ENCODE results near the gene TMEM267.

The TMEM267 gene

GRCh38 chr5:43483298-43484105 lies at the start of gene TMEM267:
TMEM267 (minus strand) TSS chr5:43483865; CDS start chr5:43453969, 29,896 bp downstream.
- H3K79me2 ChIP-seq (ENCODE audit: insufficient read depth, low read length): peaks cover 42% of the 10 kb centered on the region
- H3K4me3 ChIP-seq (ENCODE audit: low read depth in 1 of 2, low read length in 2 of 2): peak within 1 kb of the TSS; percentile 30 to 71
- peak within 1 kb of the TSS; percentile 71 for H3K4me2 ChIP-seq (ENCODE audit: insufficient read depth, low read length)
- peaks cover 37% of the 10 kb centered on the region for H3K4me1 ChIP-seq (ENCODE audit: insufficient read depth, low read length)
- peak; percentile 90 for DNase-seq
- H3K36me3 ChIP-seq (ENCODE audit: insufficient read depth, low read length): peaks cover 13% of the 10 kb centered on the region; the same call in 1 of the 2 replicates
- peak within 1 kb of the TSS; percentile 85 for H2AFZ ChIP-seq (ENCODE audit: low read depth, low read length)
- peak within 1 kb of the TSS; percentile 92 for H3K27ac ChIP-seq (ENCODE audit: low read length)
- no peaks in the 10 kb centered on the region for H4K20me1 ChIP-seq (ENCODE audit: insufficient read depth, low read length)
- H3K27me3 ChIP-seq (ENCODE audit: insufficient read depth, low read length, poor library complexity): no peaks in the 10 kb centered on the region
- H3K9ac ChIP-seq (ENCODE audit: low read depth, low read length): peak within 1 kb of the TSS; percentile 80
- no peaks in the 10 kb centered on the region for H3K9me3 ChIP-seq (ENCODE audit: insufficient read depth, low read length, severe bottlenecking)
- TF ChIP-seq CTCF (IDR thresholded peaks at IDR 0.05; ENCODE audit: borderline replicate concordance, extremely low read depth, low read length, poor library complexity, severe bottlenecking) (no peak), EZH2 (IDR thresholded peaks at IDR 0.05; ENCODE audit: borderline replicate concordance, low read depth, low read length, severe bottlenecking) (no peak)
- peak; percentile 84 for ATAC-seq (ENCODE audit: insufficient read depth, low read depth)

- H2AFZ ChIP-seq (ENCODE audit: low read depth, low read length): no peak overlapping the region
- H3K36me3 ChIP-seq (ENCODE audit: insufficient read depth, low read length): peaks cover 87% of the 10 kb centered on the region
- no peak for DNase-seq
- H3K9ac ChIP-seq (ENCODE audit: low read depth, low read length): no peak overlapping the region
- TF ChIP-seq CTCF (IDR thresholded peaks at IDR 0.05; ENCODE audit: borderline replicate concordance, extremely low read depth, low read length, poor library complexity, severe bottlenecking) (no peak), EZH2 (IDR thresholded peaks at IDR 0.05; ENCODE audit: borderline replicate concordance, low read depth, low read length, severe bottlenecking) (no peak)
- no peak overlapping the region for H3K27ac ChIP-seq (ENCODE audit: low read length)
- no peak overlapping the region for H3K4me2 ChIP-seq (ENCODE audit: insufficient read depth, low read length)
- H3K4me1 ChIP-seq (ENCODE audit: insufficient read depth, low read length): no peaks in the 10 kb centered on the region
- peaks cover 3% of the 10 kb centered on the region; the same call in 1 of the 2 replicates for H3K79me2 ChIP-seq (ENCODE audit: insufficient read depth, low read length)
- H3K27me3 ChIP-seq (ENCODE audit: insufficient read depth, low read length, poor library complexity): no peaks in the 10 kb centered on the region
- ATAC-seq (ENCODE audit: insufficient read depth, low read depth): no peak
- no peaks in the 10 kb centered on the region for H3K9me3 ChIP-seq (ENCODE audit: insufficient read depth, low read length, severe bottlenecking)
- no peaks in the 10 kb centered on the region for H4K20me1 ChIP-seq (ENCODE audit: insufficient read depth, low read length)
- H3K4me3 ChIP-seq (ENCODE audit: low read depth in 1 of 2, low read length in 2 of 2): no peak overlapping the region
Observed at GRCh38 chr5:43530648-43531047, 47.0 kb upstream of the TMEM267 start.

- TF ChIP-seq CTCF (IDR thresholded peaks at IDR 0.05; ENCODE audit: borderline replicate concordance, extremely low read depth, low read length, poor library complexity, severe bottlenecking) (no peak), EZH2 (IDR thresholded peaks at IDR 0.05; ENCODE audit: borderline replicate concordance, low read depth, low read length, severe bottlenecking) (no peak)
- Histone ChIP-seq H3K36me3 (ENCODE audit: insufficient read depth, low read length) (peaks cover 44% of the 10 kb centered on the region), H3K4me1 (ENCODE audit: insufficient read depth, low read length) (no peaks in the 10 kb centered on the region), H3K27ac (ENCODE audit: low read length) (no peak overlapping the region), H3K9ac (ENCODE audit: low read depth, low read length) (no peak overlapping the region), H3K9me3 (ENCODE audit: insufficient read depth, low read length, severe bottlenecking) (no peaks in the 10 kb centered on the region), H4K20me1 (ENCODE audit: insufficient read depth, low read length) (no peaks in the 10 kb centered on the region), H2AFZ (ENCODE audit: low read depth, low read length) (no peak overlapping the region), H3K4me2 (ENCODE audit: insufficient read depth, low read length) (no peak overlapping the region), H3K79me2 (ENCODE audit: insufficient read depth, low read length) (no peaks in the 10 kb centered on the region), H3K27me3 (ENCODE audit: insufficient read depth, low read length, poor library complexity) (no peaks in the 10 kb centered on the region), H3K4me3 (ENCODE audit: low read depth in 1 of 2, low read length in 2 of 2) (no peak overlapping the region)
- DNase-seq (no peak), ATAC-seq (ENCODE audit: insufficient read depth, low read depth) (peak; percentile 35; the same call in 2 of the 3 replicates)
Observed at GRCh38 chr5:43523662-43524072, 40.0 kb upstream of the TMEM267 start.

Data from DND-41 (cell line).